T-helper 22 cell (primary cell): ENCODE results near the gene CDH22.

ENCODE experiments used
- DNase-seq: peaks from one replicate; pipeline ENCODE4 v3.0.0-alpha.2; 2020; ENCODE audit warnings: low read depth

The CDH22 gene

GRCh38 chr20:46169245-46170171 is 138.8 kb downstream of the CDH22 start:
- DNase-seq, result no peak

GRCh38 chr20:46168438-46168837 is 139.9 kb downstream of the CDH22 start:
- no peak for DNase-seq

- no peak for DNase-seq
Observed at GRCh38 chr20:46167080-46167479, 141.2 kb downstream of the CDH22 start.

- DNase-seq, result no peak
Observed at GRCh38 chr20:46164254-46164653, 144.0 kb downstream of the CDH22 start.

- no peak for DNase-seq
Observed at GRCh38 chr20:46161921-46162320, 146.4 kb downstream of the CDH22 start.

- DNase-seq, result no peak
Observed at GRCh38 chr20:46160661-46161060, 147.6 kb downstream of the CDH22 start.

- no peak for DNase-seq
Observed at GRCh38 chr20:46159101-46159897, 149.0 kb downstream of the CDH22 start.

- DNase-seq, result no peak
Observed at GRCh38 chr20:46158476-46158987, 149.8 kb downstream of the CDH22 start.

- no peak for DNase-seq
Observed at GRCh38 chr20:46157625-46158024, 150.7 kb downstream of the CDH22 start.

- DNase-seq, result no peak
Observed at GRCh38 chr20:46157076-46157592, 151.2 kb downstream of the CDH22 start.

GRCh38 chr20:46156065-46156464 is 152.2 kb downstream of the CDH22 start:
- no peak for DNase-seq

GRCh38 chr20:46154796-46155195 is 153.5 kb downstream of the CDH22 start:
- no peak for DNase-seq

GRCh38 chr20:46154305-46154704 is 154.0 kb downstream of the CDH22 start:
- DNase-seq, result no peak

GRCh38 chr20:46152824-46153586 is 155.3 kb downstream of the CDH22 start:
- no peak for DNase-seq

- DNase-seq, result no peak
Observed at GRCh38 chr20:46151936-46152335, 156.4 kb downstream of the CDH22 start.

GRCh38 chr20:46150943-46151342 is 157.4 kb downstream of the CDH22 start:
- no peak for DNase-seq

GRCh38 chr20:46148313-46149208 is 159.7 kb downstream of the CDH22 start:
- DNase-seq, result no peak

- DNase-seq, result no peak
Observed at GRCh38 chr20:46145713-46146112, 162.6 kb downstream of the CDH22 start.

- DNase-seq, result no peak
Observed at GRCh38 chr20:46144432-46145025, 163.8 kb downstream of the CDH22 start.

GRCh38 chr20:46142124-46142523 is 166.2 kb downstream of the CDH22 start:
- DNase-seq, result no peak
